Astrocyte (in vitro differentiated cells and primary cell): Measurements from ENCODE around the gene MAGED1.

Experiments used
- CTCF ChIP-seq: IDR thresholded peaks from 2 replicates; pipeline ENCODE4 v1.5.1; 2011; ENCODE audit warnings: low read depth, mild to moderate bottlenecking, inconsistent platforms, low read length, moderate library complexity; ENCODE audit not compliant: insufficient read depth
- EZH2 ChIP-seq: IDR thresholded peaks from 2 replicates; pipeline ENCODE4 v1.6.1; 2012; ENCODE audit warnings: mild to moderate bottlenecking, low read length, inconsistent platforms; ENCODE audit not compliant: insufficient read depth

- TF ChIP-seq CTCF (no peak), EZH2 (no peak)
These were observed 40.8 kb upstream of the MAGED1 start for GRCh38 chrX:51852621-51853020.
